Body of pancreas (tissue), 4 donors: ENCODE data around the gene FXR2. TPM values are rescaled to one million over a fixed set of nuclear protein-coding genes. Genes with fewer than 3 reads are reported as not detected.
"Not testable (repeated sequence)": the region's sequence is repeated elsewhere in the genome, so short reads cannot be mapped to it uniquely, and the experiment has no call there.

ENCODE experiments used
- ATAC-seq: fragments of 150-250 bp; one replicate; pipeline ENCODE4 v1.9.1; 2016
- DNase-seq, 4 donors: peaks; one replicate each; pipeline ENCODE4 v3.0.0-alpha.2; 2019
- H3K27ac ChIP-seq, 4 donors: fragments of 200-600 bp; sonication (generic); 1 replicate in 3 of 4; 2 replicates in 1 of 4; pipeline versions ENCODE4 v1.5.1 to v1.6.1; 2016 to 2019; ENCODE audit warnings: mild to moderate bottlenecking in 1 of 4, mixed read lengths in 1 of 4, moderate library complexity in 1 of 4
- H3K27me3 ChIP-seq, 2 donors: fragments of 200-600 bp; sonication (generic); one replicate each; pipeline ENCODE4 v1.6.0; 2016; ENCODE audit warnings: mild to moderate bottlenecking in 1 of 2
- H3K36me3 ChIP-seq, 2 donors: fragments of 200-600 bp; sonication (generic); replicated peaks in 1 of 2; 2 replicates each; pipeline ENCODE4 v1.5.1; 2016; ENCODE audit warnings: low read depth in 2 of 2; ENCODE audit not compliant: insufficient read depth in 1 of 2
- H3K4me1 ChIP-seq: fragments of 200-600 bp; sonication (generic); one replicate; pipeline ENCODE4 v1.6.0; 2016
- H3K4me3 ChIP-seq, 2 donors: fragments of 200-600 bp; sonication (generic); 1 replicate in 1 of 2; 2 replicates in 1 of 2; pipeline ENCODE4 v1.5.1; 2016 to 2019
- H3K9me3 ChIP-seq, 3 donors: fragments of 200-600 bp; sonication (generic); 1 replicate in 2 of 3; 2 replicates in 1 of 3; pipeline ENCODE4 v1.5.1; 2016
- CTCF ChIP-seq, 7 experiments: fragments of 450-650 bp in 4 of 7; fragments of 200-600 bp in 3 of 7; sonication (generic) in 3 of 7; IDR thresholded peaks; one replicate each; pipeline ENCODE4 v1.5.1; 2016 to 2019; ENCODE audit warnings: antibody characterized with exemption in 7 of 7
- POLR2A ChIP-seq, 3 donors: fragments of 450-650 bp; IDR thresholded peaks; one replicate each; pipeline ENCODE4 v1.6.1; 2016; ENCODE audit warnings: antibody characterized with exemption in 3 of 3, mild to moderate bottlenecking in 2 of 3
- WGBS, 2 donors: methylation state at CpG; one replicate each; pipeline ENCODE4 v1.1.5; 2017; 5-methylcytosine and 5-hydroxymethylcytosine counted together
- intact Hi-C: fragments of 100-400 bp; cut with DNase I; formaldehyde crosslinking; loops from one replicate; pipeline ENCODE4 v1.15.1; 2023
- total RNA-seq, 2 donors: library from RNA; depleted of rRNA; stranded (reverse); fragments of >200 nt; gene quantifications; one replicate each; pipeline ENCODE4 v1.1.0, GENCODE V29; 2016

FXR2 gene
- total RNA-seq, 2 donors from 2014 or later = 10.2 to 10.9 TPM

- Histone ChIP-seq H3K27me3 (peaks cover 0 to 13% of the 10 kb centered on the region in 2 donors), H3K9me3 (no peaks in the 10 kb centered on the region), H3K4me3 (no peak overlapping the region), H3K36me3 (no peaks in the 10 kb centered on the region), H3K4me1 (peaks cover 21% of the 10 kb centered on the region), H3K27ac (no peak overlapping the region)
- DNase-seq (no peak), ATAC-seq (no peak)
- WGBS, 2 donors = 74 to 78% methylated on average over 4 of the region's 4 CpGs
- TF ChIP-seq POLR2A (IDR thresholded peaks at IDR 0.05) (no peak), CTCF (IDR thresholded peaks at IDR 0.05) (no peak)
- intact Hi-C loops = no loop called here
These were observed 32.3 kb upstream of the FXR2 start for GRCh38 chr17:7647018-7647417.

GRCh38 chr17:7646457-7646856, 31.8 kb upstream of the FXR2 start:
- H3K4me3 ChIP-seq = no peak overlapping the region
- H3K4me1 ChIP-seq = peaks cover 16% of the 10 kb centered on the region
- intact Hi-C loops = no loop called here
- no peak overlapping the region for H3K27ac ChIP-seq
- 68 to 71% methylated on average over 8 to 9 of the region's 9 CpGs for WGBS, 2 donors
- no peaks in the 10 kb centered on the region for H3K9me3 ChIP-seq
- H3K36me3 ChIP-seq = no peaks in the 10 kb centered on the region
- no peak for TF ChIP-seq CTCF (IDR thresholded peaks at IDR 0.05)
- no peak for TF ChIP-seq POLR2A (IDR thresholded peaks at IDR 0.05)
- ATAC-seq (no peak), DNase-seq (no peak)
- peaks cover 0 to 11% of the 10 kb centered on the region in 2 donors for H3K27me3 ChIP-seq

- Histone ChIP-seq H3K36me3 (no peaks in the 10 kb centered on the region), H3K27ac (no peak overlapping the region), H3K4me3 (no peak overlapping the region), H3K27me3 (no peaks in the 10 kb centered on the region), H3K9me3 (no peaks in the 10 kb centered on the region), H3K4me1 (no peaks in the 10 kb centered on the region)
- ATAC-seq = no peak
- DNase-seq = no peak
- no peak for TF ChIP-seq CTCF (IDR thresholded peaks at IDR 0.05)
- TF ChIP-seq POLR2A (IDR thresholded peaks at IDR 0.05) = no peak
- intact Hi-C loops = no loop called here
- 83 to 90% methylated on average over 4 of the region's 4 CpGs for WGBS, 2 donors
These were observed 30.1 kb upstream of the FXR2 start for GRCh38 chr17:7644775-7645174.

- H3K27me3 ChIP-seq, H3K4me3 ChIP-seq, DNase-seq, ATAC-seq, intact Hi-C loops, H3K36me3 ChIP-seq, H3K27ac ChIP-seq, H3K9me3 ChIP-seq, H3K4me1 ChIP-seq: not testable (repeated sequence)
- WGBS, 2 donors = 51 to 77% methylated on average over 7 of the region's 7 CpGs
These were observed 26.9 kb upstream of the FXR2 start for GRCh38 chr17:7641635-7642034.

GRCh38 chr17:7640783-7641182, 26.1 kb upstream of the FXR2 start:
- WGBS, 2 donors = 93% methylated on average over 19 of the region's 26 CpGs; no CpG with 5 or more reads in 1 of the 2 donors
- Histone ChIP-seq H3K27me3 (no peaks in the 10 kb centered on the region), H3K4me3 (no peak overlapping the region), H3K36me3 (no peaks in the 10 kb centered on the region), H3K27ac (no peak overlapping the region), H3K4me1 (no peaks in the 10 kb centered on the region), H3K9me3 (no peaks in the 10 kb centered on the region)
- ATAC-seq = no peak
- DNase-seq = no peak
- intact Hi-C loops = no loop called here
- TF ChIP-seq CTCF (IDR thresholded peaks at IDR 0.05) (no peak), POLR2A (IDR thresholded peaks at IDR 0.05) (no peak)
